HEK293 (cell line): ENCODE data around the gene TAF12.

Source experiments
- HOXA7 ChIP-seq: sonication (generic); formaldehyde crosslinking; IDR thresholded peaks from 2 replicates; pipeline ENCODE4 v1.8.1; 2022; ENCODE audit warnings: missing genetic modification reagents, borderline replicate concordance
- IKZF3 ChIP-seq: fragments of 450-650 bp; IDR thresholded peaks from 2 replicates; pipeline ENCODE4 v1.5.0; 2018; ENCODE audit warnings: missing biosample characterization, mild to moderate bottlenecking, missing genetic modification characterization, moderate library complexity
- RBAK ChIP-seq: fragments of 450-650 bp; formaldehyde crosslinking; IDR thresholded peaks from 2 replicates; pipeline ENCODE4 v1.5.1; 2016; ENCODE audit warnings: missing biosample characterization, missing genetic modification characterization
- SCRT1 ChIP-seq: fragments of 450-650 bp; formaldehyde crosslinking; IDR thresholded peaks from 2 replicates; pipeline ENCODE4 v1.5.1; 2016; ENCODE audit warnings: missing biosample characterization, missing genetic modification characterization, borderline replicate concordance
- YY1 ChIP-seq: fragments of 450-650 bp; formaldehyde crosslinking; IDR thresholded peaks from 2 replicates; pipeline ENCODE4 v1.5.1; 2018; ENCODE audit warnings: missing biosample characterization, missing genetic modification characterization
- ZBTB20 ChIP-seq: fragments of 450-650 bp; formaldehyde crosslinking; IDR thresholded peaks from 2 replicates; pipeline ENCODE4 v1.5.1; 2016; ENCODE audit warnings: missing biosample characterization, missing genetic modification characterization
- ZBTB21 ChIP-seq: fragments of 450-650 bp; formaldehyde crosslinking; IDR thresholded peaks from 2 replicates; pipeline ENCODE4 v1.5.1; 2017; ENCODE audit warnings: missing biosample characterization, missing genetic modification characterization
- ZBTB44 ChIP-seq: fragments of 450-650 bp; IDR thresholded peaks from 2 replicates; pipeline ENCODE4 v1.5.1; 2018; ENCODE audit warnings: missing biosample characterization, mild to moderate bottlenecking, missing genetic modification characterization
- ZEB2 ChIP-seq: fragments of 450-650 bp; formaldehyde crosslinking; IDR thresholded peaks from 2 replicates; pipeline ENCODE4 v1.5.1; 2016; ENCODE audit warnings: missing biosample characterization, missing genetic modification characterization
- ZIC2 ChIP-seq: fragments of 450-650 bp; formaldehyde crosslinking; IDR thresholded peaks from 2 replicates; pipeline ENCODE4 v1.5.1; 2016; ENCODE audit warnings: missing biosample characterization, missing genetic modification characterization
- ZNF155 ChIP-seq: fragments of 450-650 bp; formaldehyde crosslinking; IDR thresholded peaks from 2 replicates; pipeline ENCODE4 v1.5.1; 2016; ENCODE audit warnings: missing biosample characterization, missing genetic modification characterization
- ZNF223 ChIP-seq: fragments of 450-650 bp; formaldehyde crosslinking; IDR thresholded peaks from 2 replicates; pipeline ENCODE4 v1.5.1; 2016; ENCODE audit warnings: missing biosample characterization, missing genetic modification characterization
- ZNF239 ChIP-seq: fragments of 450-650 bp; formaldehyde crosslinking; IDR thresholded peaks from 2 replicates; pipeline ENCODE4 v1.5.1; 2016; ENCODE audit warnings: missing biosample characterization, missing genetic modification characterization
- ZNF37A ChIP-seq: fragments of 450-650 bp; IDR thresholded peaks from 2 replicates; pipeline ENCODE4 v1.5.1; 2018; ENCODE audit warnings: missing biosample characterization, missing genetic modification characterization
- ZNF426 ChIP-seq: fragments of 450-650 bp; formaldehyde crosslinking; IDR thresholded peaks from 2 replicates; pipeline ENCODE4 v1.5.1; 2017; ENCODE audit warnings: missing biosample characterization, missing genetic modification characterization, mild to moderate bottlenecking, inconsistent platforms, moderate library complexity
- ZNF513 ChIP-seq: fragments of 450-650 bp; IDR thresholded peaks from 2 replicates; pipeline ENCODE4 v1.5.1; 2018; ENCODE audit warnings: missing biosample characterization, missing genetic modification characterization
- ZNF518A ChIP-seq: fragments of 450-650 bp; formaldehyde crosslinking; conservative IDR thresholded peaks from 2 replicates; pipeline ENCODE4 v1.5.1; 2016; ENCODE audit warnings: low read depth, missing biosample characterization, missing genetic modification characterization
- ZNF529 ChIP-seq: fragments of 450-650 bp; formaldehyde crosslinking; IDR thresholded peaks from 2 replicates; pipeline ENCODE4 v1.5.1; 2017; ENCODE audit warnings: missing genetic modification characterization, missing biosample characterization; ENCODE audit not compliant: insufficient replicate concordance
- ZNF549 ChIP-seq: fragments of 450-650 bp; IDR thresholded peaks from 2 replicates; pipeline ENCODE4 v1.5.1; 2018; ENCODE audit warnings: missing biosample characterization, missing genetic modification characterization, mild to moderate bottlenecking, inconsistent platforms, moderate library complexity
- ZNF555 ChIP-seq: fragments of 450-650 bp; formaldehyde crosslinking; conservative IDR thresholded peaks from 2 replicates; pipeline ENCODE4 v1.5.1; 2017; ENCODE audit warnings: missing biosample characterization, mild to moderate bottlenecking, missing genetic modification characterization, inconsistent platforms
- ZNF561 ChIP-seq: fragments of 450-650 bp; IDR thresholded peaks from 2 replicates; pipeline ENCODE4 v1.5.1; 2018; ENCODE audit warnings: missing biosample characterization, missing genetic modification characterization, borderline replicate concordance
- ZNF596 ChIP-seq: fragments of 450-650 bp; IDR thresholded peaks from 2 replicates; pipeline ENCODE4 v1.5.0; 2018; ENCODE audit warnings: missing biosample characterization, mild to moderate bottlenecking, missing genetic modification characterization, moderate library complexity
- ZNF600 ChIP-seq: fragments of 450-650 bp; formaldehyde crosslinking; IDR thresholded peaks from 2 replicates; pipeline ENCODE4 v1.5.1; 2016; ENCODE audit warnings: missing biosample characterization, missing genetic modification characterization
- ZNF654 ChIP-seq: fragments of 450-650 bp; formaldehyde crosslinking; IDR thresholded peaks from 2 replicates; pipeline ENCODE4 v1.5.1; 2016; ENCODE audit warnings: low read depth, missing biosample characterization, missing genetic modification characterization
- ZNF658 ChIP-seq: fragments of 450-650 bp; formaldehyde crosslinking; IDR thresholded peaks from 2 replicates; pipeline ENCODE4; 2016; ENCODE audit warnings: missing biosample characterization, missing genetic modification characterization
- ZNF701 ChIP-seq: fragments of 450-650 bp; formaldehyde crosslinking; IDR thresholded peaks from 2 replicates; pipeline ENCODE4 v1.5.1; 2016; ENCODE audit warnings: missing biosample characterization, missing genetic modification characterization
- ZNF768 ChIP-seq: fragments of 450-650 bp; formaldehyde crosslinking; IDR thresholded peaks from 2 replicates; pipeline ENCODE4 v1.5.1; 2018; ENCODE audit warnings: missing biosample characterization, mild to moderate bottlenecking, missing genetic modification characterization
- ZNF776 ChIP-seq: fragments of 450-650 bp; formaldehyde crosslinking; IDR thresholded peaks from 2 replicates; pipeline ENCODE4 v1.5.0; 2017; ENCODE audit warnings: missing biosample characterization, missing genetic modification characterization, borderline replicate concordance
- ZNF791 ChIP-seq: fragments of 450-650 bp; formaldehyde crosslinking; IDR thresholded peaks from 2 replicates; pipeline ENCODE4 v1.5.1; 2016; ENCODE audit warnings: missing biosample characterization, missing genetic modification characterization
- ZSCAN16 ChIP-seq: fragments of 450-650 bp; formaldehyde crosslinking; IDR thresholded peaks from 2 replicates; pipeline ENCODE4 v1.5.1; 2016; ENCODE audit warnings: missing biosample characterization, missing genetic modification characterization
- ZSCAN4 ChIP-seq: fragments of 450-650 bp; formaldehyde crosslinking; IDR thresholded peaks from 2 replicates; pipeline ENCODE4 v1.5.1; 2017; ENCODE audit warnings: missing biosample characterization, missing genetic modification characterization

The TAF12 gene

GRCh38 chr1:28642847-28643635 lies at the start of gene TAF12 (continued):
- no peak for TF ChIP-seq ZNF37A (tag by site-specific recombination)
- TF ChIP-seq ZBTB21, result no peak
- TF ChIP-seq HOXA7 (CRISPR knock-in tag), result no peak
- no peak for TF ChIP-seq RBAK (tag by site-specific recombination)
- no peak for TF ChIP-seq ZNF223 (tag by site-specific recombination)
- TF ChIP-seq ZNF155 (tag by site-specific recombination), result no peak
- peak; percentile 89; the same call in 1 of the 2 replicates for TF ChIP-seq ZBTB20 (tag by site-specific recombination)
- peak; percentile 53; the same call in 1 of the 2 replicates for TF ChIP-seq ZBTB44
- TF ChIP-seq ZNF658, result no peak
- TF ChIP-seq ZNF596 (tag by site-specific recombination), result no peak; the same call in 1 of the 2 replicates
- TF ChIP-seq ZNF239 (tag by site-specific recombination), result no peak
- TF ChIP-seq IKZF3 (tag by site-specific recombination), result peak; percentile 49; the same call in 1 of the 2 replicates
- peak; percentile 90 for TF ChIP-seq SCRT1 (tag by site-specific recombination)
- 0 out of 2 replicates have a peak, but pooled peaks have one; percentile 36 for TF ChIP-seq ZIC2
- peak; percentile 94 for TF ChIP-seq ZNF600 (tag by site-specific recombination)
- peak; percentile 59 for TF ChIP-seq ZEB2
- peak; percentile 78; the same call in 1 of the 2 replicates for TF ChIP-seq ZNF561
- no peak for TF ChIP-seq ZNF776 (tag by site-specific recombination)
- TF ChIP-seq ZSCAN16 (tag by site-specific recombination), result 0 out of 2 replicates have a peak, but pooled peaks have one; percentile 54
- TF ChIP-seq ZNF529 (tag by site-specific recombination), result no peak
- TF ChIP-seq ZNF701 (tag by site-specific recombination), result no peak
- TF ChIP-seq YY1 (tag by site-specific recombination), result peak; percentile 66; the same call in 1 of the 2 replicates
- no peak for TF ChIP-seq ZNF426
- TF ChIP-seq ZNF513 (tag by site-specific recombination), result no peak
- no peak for TF ChIP-seq ZNF549 (tag by site-specific recombination)
- peak; percentile 33 for TF ChIP-seq ZNF654 (tag by site-specific recombination)
- TF ChIP-seq ZNF518A, result peak; percentile 60
- no peak for TF ChIP-seq ZNF768 (tag by site-specific recombination)
- TF ChIP-seq ZSCAN4 (tag by site-specific recombination), result 0 out of 2 replicates have a peak, but pooled peaks have one; percentile 32
- TF ChIP-seq ZNF555 (tag by site-specific recombination), result no peak
- no peak for TF ChIP-seq ZNF791 (tag by site-specific recombination)
